ENCODE measurements around the gene ZNF844.

GRCh38 chr19:12034620-12035019 is 29.9 kb upstream of the ZNF844 start:
- TF ChIP-seq EP300 (IDR thresholded peaks at IDR 0.05) (no peak), CTCF (IDR thresholded peaks at IDR 0.05) (no peak), POLR2A (IDR thresholded peaks at IDR 0.05) (no peak), POLR2AphosphoS5 (IDR thresholded peaks at IDR 0.05) (no peak)

All from gastroesophageal sphincter (tissue), 3 donors.